K562 (cell line): ENCODE measurements around the gene DDC. TPM values are rescaled to one million over a fixed set of nuclear protein-coding genes. Genes with fewer than 3 reads are reported as not detected.
A peak's percentile ranks its signal among the peaks of the same experiment; 100 is the strongest.

Experiments used
- ARID1B ChIP-seq: fragments of 450-650 bp; IDR thresholded peaks from 2 replicates; pipeline ENCODE4 v1.6.1; 2016; ENCODE audit warnings: antibody characterized with exemption, mild to moderate bottlenecking, inconsistent platforms
- CBX2 ChIP-seq: fragments of 200-600 bp; sonication (generic); IDR thresholded peaks from one replicate; pipeline ENCODE4 v1.6.1; 2012; ENCODE audit warnings: mild to moderate bottlenecking, low read length, inconsistent platforms; ENCODE audit not compliant: insufficient read depth, poor library complexity, severe bottlenecking
- DDX20 ChIP-seq: fragments of 450-650 bp; IDR thresholded peaks from 2 replicates; pipeline ENCODE4 v1.6.1; 2016; ENCODE audit warnings: missing genetic modification characterization, low read depth, mild to moderate bottlenecking, missing compliant biosample characterization, moderate library complexity
- EHMT2 ChIP-seq: fragments of 450-650 bp; IDR thresholded peaks from 2 replicates; pipeline ENCODE4 v1.6.1; 2018; ENCODE audit warnings: antibody characterized with exemption
- HNRNPH1 ChIP-seq: fragments of 200-400 bp; formaldehyde crosslinking; optimal IDR thresholded peaks from 2 replicates; pipeline ENCODE3; 2017; ENCODE audit warnings: low read depth, mild to moderate bottlenecking, low read length, moderate library complexity
- IFI16 ChIP-seq: fragments of 250-450 bp; sonication (Bioruptor Pico); IDR thresholded peaks from 2 replicates; pipeline ENCODE4 v2.1.2; 2022; ENCODE audit warnings: mild to moderate bottlenecking, inconsistent platforms
- JUND ChIP-seq, 2 experiments: IDR thresholded peaks; 2 replicates in 1 of 2; 3 replicates in 1 of 2; pipeline ENCODE4 v1.6.1; 2011; ENCODE audit warnings: borderline replicate concordance in 2 of 2, low read depth in 2 of 2, low read length in 2 of 2, improper control_type of control experiment in 1 of 2, missing biosample characterization in 1 of 2, missing genetic modification characterization in 1 of 2, missing genetic modification reagents in 1 of 2
- NFE2 ChIP-seq: IDR thresholded peaks from 2 replicates; pipeline ENCODE4 v1.6.1; 2014; ENCODE audit warnings: antibody characterized with exemption, low read depth
- NFRKB ChIP-seq: fragments of 450-650 bp; IDR thresholded peaks from 2 replicates; pipeline ENCODE4 v1.6.1; 2016; ENCODE audit warnings: low read depth
- RFX5 ChIP-seq: IDR thresholded peaks from 2 replicates; pipeline ENCODE4 v1.6.1; 2011; ENCODE audit warnings: low read depth, mild to moderate bottlenecking, improper control_type of control experiment, low read length
- SIN3B ChIP-seq: fragments of 450-650 bp; IDR thresholded peaks from 2 replicates; pipeline ENCODE4 v1.6.1; 2017; ENCODE audit warnings: low read depth, mild to moderate bottlenecking, moderate library complexity
- SMARCA4 ChIP-seq: fragments of 450-650 bp; IDR thresholded peaks from 2 replicates; pipeline ENCODE4 v1.6.1; 2016
- SREBF1 ChIP-seq: fragments of 150-350 bp; IDR thresholded peaks from 2 replicates; pipeline ENCODE4 v1.6.1; 2014; ENCODE audit warnings: antibody characterized with exemption, low read depth, low read length, borderline replicate concordance
- TRIM24 ChIP-seq, 2 experiments: fragments of 450-650 bp; IDR thresholded peaks; 2 replicates each; pipeline ENCODE4 v1.6.1; 2016
- YY1 ChIP-seq, 3 experiments: IDR thresholded peaks; 2 replicates each; pipeline ENCODE4 v1.6.1; 2011; ENCODE audit warnings: low read length in 2 of 3, mild to moderate bottlenecking in 2 of 3, moderate library complexity in 2 of 3, borderline replicate concordance in 1 of 3, control low read depth in 1 of 3, low read depth in 1 of 3; ENCODE audit not compliant: insufficient read depth in 3 of 3, insufficient replicate concordance in 2 of 3, control insufficient read depth in 1 of 3, insufficient read length in 1 of 3; ENCODE audit errors: extremely low read depth in 1 of 3
- polyA plus RNA-seq, 8 experiments: library from polyadenylated mRNA; depleted of rRNA in 4 of 8; stranded (reverse) in 5 of 8; unstranded in 3 of 8; fragments of >200 nt; fragmentation: Nextera tagmentation in 2 of 8; fragmentation: Illumina TruSeq in 1 of 8; extraction: Ambion mirVana in 2 of 8; extraction: Trizol in 1 of 8; gene quantifications; 2 replicates each; pipeline versions ENCODE4 v1.2.1 to v1.2.3, GENCODE V29; 2011 to 2014; ENCODE audit warnings: inconsistent platforms in 1 of 8, missing spikeins in 1 of 8
- total RNA-seq, 7 experiments: library from RNA; depleted of rRNA in 6 of 7; stranded (reverse); fragments of >200 nt in 6 of 7; fragmentation: Illumina TruSeq in 2 of 7; extraction: Trizol in 2 of 7; gene quantifications; 2 replicates each; pipeline versions ENCODE4 v1.2.1 to v1.2.3, GENCODE V29; 2011 to 2021; ENCODE audit warnings: low replicate concordance in 1 of 7
- TF ChIP-seq, protein P1 (sequence below): fragments of 450-650 bp; IDR thresholded peaks from 2 replicates; pipeline ENCODE4 v1.6.1; 2016; ENCODE audit warnings: low read depth
- TF ChIP-seq, protein P2 (sequence below): fragments of 250-450 bp; sonication (Bioruptor Pico); IDR thresholded peaks from 2 replicates; pipeline ENCODE4 v1.5.0; 2021; ENCODE audit warnings: mild to moderate bottlenecking, borderline replicate concordance

DDC gene
- total and polyA plus RNA-seq, 9 of the 15 experiments (the other 6 are each of a cell fraction or from before 2014, with no cell fraction given), result not detected

DNA sequence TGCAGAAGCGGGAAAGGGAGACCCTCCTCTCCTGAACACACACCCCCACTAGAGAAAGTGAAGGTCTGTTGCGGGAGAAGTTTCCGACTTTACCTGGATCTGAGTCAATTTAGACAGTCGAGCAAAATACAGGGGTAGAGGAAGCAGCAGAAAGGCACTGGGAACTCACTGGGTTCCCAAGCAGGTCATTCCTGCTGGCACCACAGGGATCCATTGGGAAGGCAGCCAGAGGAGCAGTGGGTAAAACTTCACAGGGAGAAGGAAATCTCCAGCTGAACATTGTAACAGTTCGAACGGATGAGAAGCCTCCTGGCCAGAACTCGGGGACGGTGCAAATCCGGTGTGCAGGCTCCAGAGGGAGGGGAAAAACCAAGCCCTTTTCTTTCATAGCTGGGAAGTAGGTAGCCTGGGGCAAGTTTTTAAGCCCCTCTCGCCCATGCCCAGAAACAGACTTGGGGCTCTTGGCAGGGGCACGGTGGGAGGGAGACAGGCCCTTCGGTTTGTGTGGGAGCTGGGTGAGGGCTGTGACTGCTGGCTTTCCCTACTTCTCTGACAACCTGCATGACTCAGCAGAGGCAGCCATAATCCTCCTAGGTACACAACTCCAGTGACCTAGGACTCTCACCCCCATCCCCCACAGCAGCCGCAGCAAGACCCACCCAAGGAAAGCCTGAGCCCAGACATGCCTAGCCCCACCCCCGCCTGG, 51.9 kb downstream of the DDC start (continued):
- TF ChIP-seq, protein P1, sequence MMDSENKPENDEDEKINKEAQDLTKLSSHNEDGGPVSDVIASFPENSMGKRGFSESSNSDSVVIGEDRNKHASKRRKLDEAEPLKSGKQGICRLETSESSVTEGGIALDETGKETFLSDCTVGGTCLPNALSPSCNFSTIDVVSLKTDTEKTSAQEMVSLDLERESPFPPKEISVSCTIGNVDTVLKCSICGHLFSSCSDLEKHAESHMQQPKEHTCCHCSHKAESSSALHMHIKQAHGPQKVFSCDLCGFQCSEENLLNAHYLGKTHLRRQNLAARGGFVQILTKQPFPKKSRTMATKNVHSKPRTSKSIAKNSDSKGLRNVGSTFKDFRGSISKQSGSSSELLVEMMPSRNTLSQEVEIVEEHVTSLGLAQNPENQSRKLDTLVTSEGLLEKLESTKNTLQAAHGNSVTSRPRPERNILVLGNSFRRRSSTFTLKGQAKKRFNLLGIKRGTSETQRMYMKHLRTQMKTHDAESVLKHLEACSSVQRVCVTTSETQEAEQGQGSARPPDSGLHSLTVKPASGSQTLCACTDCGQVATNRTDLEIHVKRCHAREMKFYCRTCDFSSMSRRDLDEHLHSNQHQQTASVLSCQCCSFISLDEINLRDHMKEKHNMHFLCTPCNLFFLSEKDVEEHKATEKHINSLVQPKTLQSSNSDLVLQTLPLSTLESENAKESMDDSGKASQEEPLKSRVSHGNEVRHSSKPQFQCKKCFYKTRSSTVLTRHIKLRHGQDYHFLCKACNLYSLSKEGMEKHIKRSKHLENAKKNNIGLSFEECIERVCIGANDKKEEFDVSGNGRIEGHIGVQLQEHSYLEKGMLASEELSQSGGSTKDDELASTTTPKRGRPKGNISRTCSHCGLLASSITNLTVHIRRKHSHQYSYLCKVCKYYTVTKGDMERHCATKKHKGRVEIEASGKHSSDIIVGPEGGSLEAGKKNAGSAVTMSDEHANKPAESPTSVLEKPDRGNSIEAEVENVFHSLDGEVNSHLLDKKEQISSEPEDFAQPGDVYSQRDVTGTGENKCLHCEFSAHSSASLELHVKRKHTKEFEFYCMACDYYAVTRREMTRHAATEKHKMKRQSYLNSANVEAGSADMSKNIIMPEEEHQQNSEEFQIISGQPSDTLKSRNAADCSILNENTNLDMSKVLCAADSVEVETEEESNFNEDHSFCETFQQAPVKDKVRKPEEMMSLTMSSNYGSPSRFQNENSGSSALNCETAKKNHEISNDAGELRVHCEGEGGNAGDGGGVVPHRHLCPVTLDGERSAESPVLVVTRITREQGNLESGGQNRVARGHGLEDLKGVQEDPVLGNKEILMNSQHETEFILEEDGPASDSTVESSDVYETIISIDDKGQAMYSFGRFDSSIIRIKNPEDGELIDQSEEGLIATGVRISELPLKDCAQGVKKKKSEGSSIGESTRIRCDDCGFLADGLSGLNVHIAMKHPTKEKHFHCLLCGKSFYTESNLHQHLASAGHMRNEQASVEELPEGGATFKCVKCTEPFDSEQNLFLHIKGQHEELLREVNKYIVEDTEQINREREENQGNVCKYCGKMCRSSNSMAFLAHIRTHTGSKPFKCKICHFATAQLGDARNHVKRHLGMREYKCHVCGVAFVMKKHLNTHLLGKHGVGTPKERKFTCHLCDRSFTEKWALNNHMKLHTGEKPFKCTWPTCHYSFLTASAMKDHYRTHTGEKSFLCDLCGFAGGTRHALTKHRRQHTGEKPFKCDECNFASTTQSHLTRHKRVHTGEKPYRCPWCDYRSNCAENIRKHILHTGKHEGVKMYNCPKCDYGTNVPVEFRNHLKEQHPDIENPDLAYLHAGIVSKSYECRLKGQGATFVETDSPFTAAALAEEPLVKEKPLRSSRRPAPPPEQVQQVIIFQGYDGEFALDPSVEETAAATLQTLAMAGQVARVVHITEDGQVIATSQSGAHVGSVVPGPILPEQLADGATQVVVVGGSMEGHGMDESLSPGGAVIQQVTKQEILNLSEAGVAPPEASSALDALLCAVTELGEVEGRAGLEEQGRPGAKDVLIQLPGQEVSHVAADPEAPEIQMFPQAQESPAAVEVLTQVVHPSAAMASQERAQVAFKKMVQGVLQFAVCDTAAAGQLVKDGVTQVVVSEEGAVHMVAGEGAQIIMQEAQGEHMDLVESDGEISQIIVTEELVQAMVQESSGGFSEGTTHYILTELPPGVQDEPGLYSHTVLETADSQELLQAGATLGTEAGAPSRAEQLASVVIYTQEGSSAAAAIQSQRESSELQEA, result peak; percentile 54; the same call in 1 of the 2 replicates
- TF ChIP-seq SREBF1, result no peak
- peak; percentile 87 for TF ChIP-seq NFE2
- no peak for TF ChIP-seq CBX2
- TF ChIP-seq TRIM24 (IDR thresholded peaks at IDR 0.05), result 0 out of 4 replicates have a peak, but pooled peaks of 1 of the 2 experiments have one; percentile 9
- TF ChIP-seq ARID1B, result peak; percentile 34
- peak in 2 of 3 experiments; percentile 17 to 76 for TF ChIP-seq YY1 (IDR thresholded peaks at IDR 0.05; ENCODE audit: borderline replicate concordance in 1 of 3, control insufficient read depth in 1 of 3, extremely low read depth in 1 of 3, insufficient read depth in 3 of 3, insufficient read length in 1 of 3, insufficient replicate concordance in 2 of 3, low read depth in 1 of 3, low read length in 2 of 3)
- no peak for TF ChIP-seq DDX20 (tag)
- TF ChIP-seq HNRNPH1, result no peak
- TF ChIP-seq, protein P2, sequence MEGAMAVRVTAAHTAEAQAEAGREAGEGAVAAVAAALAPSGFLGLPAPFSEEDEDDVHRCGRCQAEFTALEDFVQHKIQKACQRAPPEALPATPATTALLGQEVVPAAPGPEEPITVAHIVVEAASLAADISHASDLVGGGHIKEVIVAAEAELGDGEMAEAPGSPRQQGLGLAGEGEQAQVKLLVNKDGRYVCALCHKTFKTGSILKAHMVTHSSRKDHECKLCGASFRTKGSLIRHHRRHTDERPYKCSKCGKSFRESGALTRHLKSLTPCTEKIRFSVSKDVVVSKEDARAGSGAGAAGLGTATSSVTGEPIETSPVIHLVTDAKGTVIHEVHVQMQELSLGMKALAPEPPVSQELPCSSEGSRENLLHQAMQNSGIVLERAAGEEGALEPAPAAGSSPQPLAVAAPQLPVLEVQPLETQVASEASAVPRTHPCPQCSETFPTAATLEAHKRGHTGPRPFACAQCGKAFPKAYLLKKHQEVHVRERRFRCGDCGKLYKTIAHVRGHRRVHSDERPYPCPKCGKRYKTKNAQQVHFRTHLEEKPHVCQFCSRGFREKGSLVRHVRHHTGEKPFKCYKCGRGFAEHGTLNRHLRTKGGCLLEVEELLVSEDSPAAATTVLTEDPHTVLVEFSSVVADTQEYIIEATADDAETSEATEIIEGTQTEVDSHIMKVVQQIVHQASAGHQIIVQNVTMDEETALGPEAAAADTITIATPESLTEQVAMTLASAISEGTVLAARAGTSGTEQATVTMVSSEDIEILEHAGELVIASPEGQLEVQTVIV (CRISPR knock-in tag), result no peak
- TF ChIP-seq IFI16 (CRISPR knock-in tag), result no peak
- 0 out of 2 replicates have a peak, but pooled peaks have one; percentile 19 for TF ChIP-seq SMARCA4
- TF ChIP-seq JUND (IDR thresholded peaks at IDR 0.05; ENCODE audit: borderline replicate concordance, low read depth, low read length), result 0 out of 2 replicates have a peak, but pooled peaks have one; percentile 26
- TF ChIP-seq JUND (tag; IDR thresholded peaks at IDR 0.05; ENCODE audit: borderline replicate concordance, low read depth, low read length), result peak; percentile 12; the same call in 1 of the 3 replicates
- TF ChIP-seq RFX5, result no peak
- peak; percentile 78 for TF ChIP-seq EHMT2
- no peak for TF ChIP-seq SIN3B
- TF ChIP-seq NFRKB, result peak; percentile 38
